ENCODE results near the gene USP12.
"Not testable (repeated sequence)": the region's sequence is repeated elsewhere in the genome, so short reads cannot be mapped to it uniquely, and the experiment has no call there.

The USP12 gene

DNA sequence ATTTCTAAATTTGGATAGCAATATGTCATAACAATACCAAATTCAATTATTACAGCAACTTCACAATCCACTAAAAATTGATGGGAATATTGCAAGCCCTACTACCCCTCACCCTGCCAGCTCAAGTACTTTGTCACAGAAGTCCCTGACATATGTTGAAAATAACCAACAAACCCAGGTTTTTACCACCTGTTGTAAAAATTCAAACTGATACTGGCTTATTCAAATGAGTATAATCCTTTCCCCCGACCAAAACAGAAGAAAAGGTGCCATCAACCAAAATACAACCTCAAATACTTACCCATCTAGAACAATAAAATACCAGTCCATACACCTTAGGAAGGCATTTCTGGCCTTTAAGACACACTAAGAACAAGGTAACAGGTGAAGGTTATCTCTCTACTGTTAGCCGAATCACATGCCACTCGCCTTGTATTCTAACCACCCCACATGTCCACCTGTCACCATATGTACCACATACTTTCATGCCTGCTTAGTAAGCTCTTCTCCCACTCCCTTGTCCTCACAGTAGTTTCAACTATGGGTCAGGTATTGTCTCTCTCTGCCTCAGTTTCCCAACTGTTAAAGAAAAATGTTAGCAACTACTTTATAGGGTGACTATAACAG, 53.1 kb downstream of the USP12 start:
- DNase-seq: no peak

DNA sequence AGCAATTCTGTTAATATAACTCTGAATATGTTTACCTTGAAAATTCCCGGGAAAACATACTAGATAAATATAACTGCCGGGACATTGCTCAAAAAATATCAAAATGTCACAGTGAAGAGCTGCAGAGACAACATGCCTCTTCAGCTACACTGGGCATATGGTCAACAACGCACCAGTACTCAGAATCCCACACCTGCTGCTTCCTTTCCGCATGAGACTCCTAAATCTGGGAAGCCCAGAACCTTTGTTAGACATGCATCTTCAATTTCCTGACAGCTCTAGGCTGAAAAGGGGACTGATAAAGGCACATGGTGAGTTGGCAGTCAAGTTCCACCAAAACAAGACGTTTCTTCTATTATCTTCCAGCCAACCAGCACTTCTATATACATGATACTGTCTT, 53.7 kb downstream of the USP12 start:
- peak; percentile 3 for DNase-seq

DNA sequence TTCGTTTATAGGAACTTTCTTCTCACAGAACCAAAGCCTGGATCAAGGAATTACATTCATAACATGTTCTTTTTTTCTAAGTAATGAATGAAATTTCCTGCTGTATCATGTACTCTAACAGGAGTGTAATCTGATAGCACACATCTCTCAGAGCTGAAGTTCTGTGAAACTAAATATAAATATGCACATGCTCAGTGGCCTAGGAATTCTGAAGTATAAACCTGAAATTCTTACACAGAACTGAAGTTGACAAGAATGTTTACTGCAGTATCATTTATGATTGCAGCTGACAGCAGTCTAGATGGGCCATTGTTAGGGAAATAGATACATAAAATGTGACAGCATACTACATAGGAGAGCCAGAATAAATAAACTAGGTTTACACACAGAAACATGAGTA, 54.5 kb downstream of the USP12 start:
- DNase-seq: no peak

- no peak for DNase-seq
Observed at GRCh38 chr13:27113436-27113835, 58.2 kb downstream of the USP12 start.

- DNase-seq: no peak
Observed at GRCh38 chr13:27112006-27112405, 59.6 kb downstream of the USP12 start.

DNA sequence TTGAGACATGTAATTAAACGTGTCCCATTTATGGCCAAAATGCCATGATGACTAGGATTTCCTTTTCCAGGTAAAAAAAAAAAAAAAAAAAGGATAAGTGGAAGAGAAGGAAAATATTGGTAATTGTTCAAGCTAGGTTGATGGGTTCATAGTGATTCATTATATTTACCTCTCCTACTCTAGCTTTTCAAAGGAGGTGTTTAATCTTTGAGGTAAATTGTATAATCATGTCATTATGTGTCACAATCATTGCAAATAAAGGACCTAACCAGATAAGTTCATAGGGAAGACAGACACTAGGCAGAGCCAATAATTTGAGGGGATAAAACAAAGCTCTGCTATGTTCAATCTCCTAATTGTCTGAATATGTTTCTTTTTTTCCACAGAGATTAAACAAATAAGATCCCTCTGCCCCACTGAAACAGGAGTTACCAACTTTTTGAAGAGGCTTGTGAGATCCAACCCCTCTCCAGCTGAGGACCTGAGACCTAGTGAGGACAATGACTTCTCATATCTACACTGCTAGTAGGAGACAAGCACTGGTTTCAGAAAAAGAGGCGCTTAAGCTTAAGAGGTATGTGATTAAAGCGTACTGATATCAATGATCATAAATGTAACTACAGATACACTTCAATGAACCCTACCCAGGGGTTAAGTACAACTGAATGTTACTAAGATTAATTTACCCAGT, 61.4 kb downstream of the USP12 start:
- DNase-seq: no peak

DNA sequence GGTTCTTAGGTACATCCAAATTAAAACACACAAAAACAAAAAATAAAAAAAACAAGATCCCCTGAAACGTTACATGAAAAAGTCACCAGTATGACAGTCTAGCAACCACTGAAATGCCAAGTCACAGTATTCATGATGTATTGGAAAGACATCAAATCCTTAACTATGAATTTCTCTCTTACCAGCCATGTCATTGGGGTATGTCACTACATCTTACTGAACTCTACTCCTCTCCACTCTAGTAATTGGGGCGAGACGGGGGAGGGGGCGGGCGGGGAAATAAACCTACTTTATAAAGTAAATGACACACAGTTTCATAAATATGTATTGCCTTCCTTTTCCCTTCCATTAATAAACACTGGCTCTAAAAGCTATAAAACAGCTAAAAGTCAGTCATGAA, 65.5 kb downstream of the USP12 start:
- no peak for DNase-seq

DNA sequence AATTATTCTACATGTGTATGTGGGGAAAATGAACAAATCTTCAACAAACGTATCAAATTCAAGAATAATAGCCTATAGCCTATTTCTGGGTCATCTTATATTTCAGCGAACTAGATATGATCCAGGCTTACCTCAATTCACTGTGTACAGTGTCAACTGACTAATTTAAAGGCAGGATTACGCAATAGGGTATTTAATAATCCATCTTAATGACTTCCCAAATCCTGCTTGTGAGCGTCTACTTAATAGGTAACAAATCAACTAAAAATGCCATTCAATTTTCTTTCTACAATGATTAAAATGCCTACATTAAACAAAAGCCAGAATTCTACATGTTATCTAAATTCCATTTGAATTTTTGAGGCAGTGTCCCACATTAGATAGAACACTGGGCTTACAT, 67.0 kb downstream of the USP12 start:
- DNase-seq: no peak

DNA sequence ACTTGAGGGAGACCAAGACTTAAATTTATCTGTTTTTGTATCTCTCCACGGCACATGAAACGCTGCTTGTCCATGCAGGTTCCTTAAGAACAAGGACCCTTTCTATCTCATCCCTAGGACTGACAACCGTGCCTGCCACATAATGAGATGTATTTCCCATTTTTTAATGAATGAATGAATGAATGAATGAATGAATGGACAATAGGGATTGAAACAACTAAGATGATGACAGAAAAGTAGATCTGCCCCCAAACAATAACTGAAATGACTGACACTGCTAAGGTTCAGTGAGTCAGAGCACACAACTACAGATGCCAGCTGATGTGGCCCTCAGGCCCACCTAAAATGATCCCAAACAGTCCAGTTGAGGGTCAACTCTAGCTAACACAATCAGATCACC, 69.8 kb downstream of the USP12 start:
- no peak for DNase-seq

GRCh38 chr13:27101289-27101688, 70.3 kb downstream of the USP12 start:
- DNase-seq: no peak

- DNase-seq: no peak
Observed at GRCh38 chr13:27097691-27098090, 73.9 kb downstream of the USP12 start.

GRCh38 chr13:27091451-27091850, 80.2 kb downstream of the USP12 start:
- DNase-seq: no peak

GRCh38 chr13:27088619-27089018, 83.0 kb downstream of the USP12 start:
- DNase-seq: no peak

GRCh38 chr13:27086599-27087265, 84.9 kb downstream of the USP12 start:
- DNase-seq: no peak

- no peak for DNase-seq
Observed at GRCh38 chr13:27083183-27083582, 88.4 kb downstream of the USP12 start.

DNA sequence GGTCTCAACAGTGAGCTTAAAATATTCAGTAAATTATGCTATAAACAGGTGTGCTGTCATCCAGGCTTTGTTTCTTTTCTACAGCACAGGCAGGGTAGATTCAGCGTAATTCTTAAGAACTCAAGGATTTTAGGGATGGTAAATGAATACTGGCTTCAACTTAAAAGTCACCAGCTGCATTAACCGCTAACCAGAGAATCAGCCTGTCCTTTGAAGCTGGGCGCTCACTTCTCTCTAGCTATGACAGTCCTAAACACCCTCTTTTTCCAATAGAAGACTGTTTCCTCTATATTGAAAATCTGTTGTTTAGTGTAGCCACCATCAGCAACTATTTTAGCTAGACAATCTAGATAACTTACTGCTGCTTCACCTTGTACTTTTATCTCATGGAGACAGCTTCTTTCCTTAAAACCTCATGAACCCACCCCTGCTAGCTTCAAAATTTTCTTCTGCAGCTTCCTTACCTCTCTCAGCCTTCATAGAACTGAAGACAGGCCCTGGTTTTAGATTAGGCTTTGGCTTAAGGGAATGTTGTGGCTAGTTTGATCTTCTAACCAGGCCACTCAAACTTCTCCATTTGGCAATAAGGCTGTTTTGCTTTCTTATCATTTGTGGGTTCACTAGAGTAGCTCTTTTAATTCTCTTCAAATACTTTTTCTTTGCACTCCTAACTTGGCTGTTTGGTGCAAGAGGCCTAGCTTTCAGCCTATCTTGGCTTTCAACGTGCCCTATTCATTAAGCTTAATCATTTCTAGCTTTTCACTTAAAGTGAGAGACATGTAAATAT, 89.5 kb downstream of the USP12 start:
- no peak for DNase-seq

- DNase-seq: no peak
Observed at GRCh38 chr13:27080018-27080948, 91.3 kb downstream of the USP12 start.

DNA sequence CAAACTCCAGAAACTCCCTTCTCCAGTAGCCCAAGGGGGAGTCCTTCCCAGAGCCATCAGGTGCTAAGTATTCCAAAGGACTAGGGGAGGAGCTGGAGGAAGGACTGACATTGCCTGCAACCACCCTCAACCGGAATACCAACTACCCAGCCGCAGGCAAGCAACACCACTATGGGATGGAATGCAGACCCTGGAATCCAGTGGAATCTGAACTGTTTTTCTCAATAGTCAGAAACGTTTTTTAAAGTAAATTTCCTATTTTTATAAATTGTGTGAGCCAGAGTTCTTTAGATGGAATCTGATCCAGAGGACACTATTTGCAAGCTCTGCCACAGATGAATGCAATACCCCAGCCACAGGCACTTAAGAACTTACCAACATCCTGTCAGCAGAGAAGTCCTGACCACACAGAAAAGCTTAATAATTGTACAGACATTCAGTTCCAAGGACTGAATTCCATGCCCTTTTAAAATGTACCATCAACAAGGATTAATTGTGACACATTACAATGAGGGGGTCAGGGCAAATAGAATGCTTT, 92.1 kb downstream of the USP12 start:
- no peak for DNase-seq

DNA sequence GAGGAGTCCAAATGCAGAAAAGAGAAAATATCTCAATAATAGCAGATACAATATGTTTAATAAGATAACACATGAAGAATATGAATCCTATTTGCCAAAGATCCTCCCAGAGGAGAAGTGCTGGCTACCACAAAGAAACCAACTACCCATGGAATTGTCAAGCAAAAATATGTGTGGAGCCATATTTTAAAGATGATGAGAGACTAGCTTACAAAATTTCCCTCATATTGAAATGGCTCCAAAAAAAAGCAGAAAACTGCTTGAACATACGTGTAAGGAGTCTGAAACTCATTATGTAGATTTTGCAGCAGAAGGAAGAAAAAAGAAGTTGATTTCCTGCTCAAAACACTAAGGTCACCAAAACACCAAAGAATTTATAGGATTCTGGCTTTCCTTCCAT, 94.2 kb downstream of the USP12 start:
- no peak for DNase-seq

- no peak for DNase-seq
Observed at GRCh38 chr13:27076421-27076820, 95.2 kb downstream of the USP12 start.

GRCh38 chr13:27073186-27073585, 98.4 kb downstream of the USP12 start:
- no peak for DNase-seq

- not testable (repeated sequence) for DNase-seq
Observed at GRCh38 chr13:27066123-27066522, 105.5 kb downstream of the USP12 start.

All from NCI-H1694 treated with DMSO at 0.1 percent for 48 hours (cell line).